HG02678 (cell line): ENCODE data around the gene PUSL1.
A peak's percentile ranks its signal among the peaks of the same experiment; 100 is the strongest.

ENCODE experiments used
- ATAC-seq: cut with Tn5 transposase; IDR thresholded peaks from one replicate; pipeline ENCODE4 v1.9.1; 2021; ENCODE audit warnings: mild to moderate bottlenecking, moderate library complexity; ENCODE audit not compliant: unreplicated experiment

PUSL1 gene

GRCh38 chr1:1321477-1321876, 13.1 kb downstream of the PUSL1 start:
- ATAC-seq: no peak

- ATAC-seq: no peak
Observed at GRCh38 chr1:1322418-1322817, 14.0 kb downstream of the PUSL1 start.

- no peak for ATAC-seq
Observed at GRCh38 chr1:1322952-1323351, 14.6 kb downstream of the PUSL1 start.

GRCh38 chr1:1324084-1324523, 15.7 kb downstream of the PUSL1 start:
- ATAC-seq: peak; percentile 25

GRCh38 chr1:1324524-1325287, 16.3 kb downstream of the PUSL1 start, which contains the start of the genes CPTP and INTS11:
CPTP (plus strand) TSS chr1:1324802; CDS start chr1:1326911, 2,109 bp downstream.
INTS11 (minus strand) TSS chr1:1324660; CDS start chr1:1324608, 52 bp downstream.
- ATAC-seq: peak; percentile 79

GRCh38 chr1:1325288-1326074, 17.1 kb downstream of the PUSL1 start:
- ATAC-seq: no peak

- ATAC-seq: no peak
Observed at GRCh38 chr1:1326075-1326605, 17.7 kb downstream of the PUSL1 start.

GRCh38 chr1:1327291-1327690, 18.9 kb downstream of the PUSL1 start:
- ATAC-seq: no peak

- ATAC-seq: no peak
Observed at GRCh38 chr1:1328254-1328653, 19.9 kb downstream of the PUSL1 start.

- no peak for ATAC-seq
Observed at GRCh38 chr1:1329304-1330210, 21.2 kb downstream of the PUSL1 start.

- no peak for ATAC-seq
Observed at GRCh38 chr1:1330366-1331067, 22.1 kb downstream of the PUSL1 start.

- ATAC-seq: no peak
Observed at GRCh38 chr1:1331068-1331965, 22.9 kb downstream of the PUSL1 start, which contains the start of gene TAS1R3. TAS1R3 (plus strand) TSS chr1:1331280; CDS start chr1:1331346, 66 bp downstream.

- no peak for ATAC-seq
Observed at GRCh38 chr1:1332031-1332755, 23.8 kb downstream of the PUSL1 start.

- no peak for ATAC-seq
Observed at GRCh38 chr1:1332774-1333480, 24.5 kb downstream of the PUSL1 start.

GRCh38 chr1:1333551-1334241, 25.3 kb downstream of the PUSL1 start:
- no peak for ATAC-seq

- no peak for ATAC-seq
Observed at GRCh38 chr1:1334835-1335234, 26.4 kb downstream of the PUSL1 start.

- no peak for ATAC-seq
Observed at GRCh38 chr1:1335283-1335682, 26.9 kb downstream of the PUSL1 start.
